ENCODE results near the gene MTPN.

Gene MTPN

GRCh38 chr7:135878284-135878683, 98.9 kb downstream of the MTPN start:
- no peak for FAIRE-seq

GRCh38 chr7:135877805-135878204, 99.4 kb downstream of the MTPN start:
- no peak for FAIRE-seq
